HepG2 (cell line): ENCODE data around the gene EIF3B. TPM values are rescaled to one million over a fixed set of nuclear protein-coding genes. Genes with fewer than 3 reads are reported as not detected.
A peak's percentile ranks its signal among the peaks of the same experiment; 100 is the strongest.

Source experiments
- ATAC-seq: fragments of 200-7000 bp; cut with Tn5 transposase; 3 replicates; pipeline ENCODE4 v1.9.1; 2020; ENCODE audit warnings: mild to moderate bottlenecking, moderate library complexity
- BruUV-seq: library from RNA; stranded (reverse); fragments of 400-500 nt; replicated peaks from 2 replicates; lab custom pipeline; 2021; lab: Mats Ljungman, UMichigan
- CTCF ChIA-PET: fragments of 300-600 bp; formaldehyde crosslinking; extraction: SDS; loops from one replicate; lab custom pipeline; 2021; ENCODE audit warnings: low total read pairs, inconsistent platforms, low intra/inter-chr PET ratio; lab: Yijun Ruan, JAX
- POLR2A ChIA-PET: fragments of 350-600 bp; sonication (Branson Sonifier 250); formaldehyde crosslinking; loops from one replicate; lab custom pipeline; 2020; ENCODE audit warnings: antibody characterized with exemption, inconsistent platforms; lab: Yijun Ruan, JAX
- DNase-seq: peaks from one replicate; pipeline ENCODE4 v3.0.0-alpha.2; 2015; ENCODE audit warnings: low spot score
- FAIRE-seq: peaks from 3 replicates; lab custom pipeline; 2011; peaks lifted over from hg19 to GRCh38; lab: Jason Lieb, UNC
- H2AFZ ChIP-seq: one replicate; pipeline ENCODE4 v1.6.1; 2011; ENCODE audit warnings: low read length, inconsistent platforms
- H3K27ac ChIP-seq: fragments of 300-600 bp; 3 replicates; pipeline ENCODE4 v1.8.0; 2011; ENCODE audit warnings: mixed run types, mild to moderate bottlenecking, mixed read lengths, low read length, inconsistent platforms; ENCODE audit not compliant: insufficient read depth; ENCODE audit errors: extremely low read length
- H3K27me3 ChIP-seq, 2 experiments: fragments of 200-600 bp in 1 of 2; 2 replicates in 1 of 2; 3 replicates in 1 of 2; pipeline versions ENCODE4 v1.6.0 to v1.8.0; 2011; ENCODE audit warnings: low read length in 2 of 2, mild to moderate bottlenecking in 2 of 2, moderate library complexity in 2 of 2, inconsistent platforms in 1 of 2; ENCODE audit not compliant: insufficient read depth in 2 of 2, control insufficient read depth in 1 of 2
- H3K36me3 ChIP-seq, 2 experiments: fragments of 200-600 bp in 1 of 2; replicated peaks in 1 of 2; 2 replicates in 1 of 2; 3 replicates in 1 of 2; pipeline versions ENCODE4 v1.5.1 to v1.8.0; 2011; ENCODE audit warnings: low read length in 2 of 2, inconsistent platforms in 1 of 2; ENCODE audit not compliant: insufficient read depth in 2 of 2, control insufficient read depth in 1 of 2
- H3K4me1 ChIP-seq: 2 replicates; pipeline ENCODE4 v1.5.1; 2012; ENCODE audit warnings: low read length, inconsistent platforms; ENCODE audit not compliant: insufficient read depth
- H3K4me2 ChIP-seq: 2 replicates; pipeline ENCODE4 v1.6.0; 2011; ENCODE audit warnings: low read depth, low read length, inconsistent platforms
- H3K4me3 ChIP-seq, 3 experiments: fragments of 200-600 bp in 1 of 3; sonication (generic), shearing (Covaris generic) in 1 of 3; replicated peaks in 1 of 3; 2 replicates each; pipeline ENCODE4 v1.5.1; 2011 to 2016; ENCODE audit warnings: low read length in 3 of 3, inconsistent platforms in 2 of 3, low read depth in 2 of 3, mild to moderate bottlenecking in 2 of 3, control low read depth in 1 of 3, mixed read lengths in 1 of 3; ENCODE audit not compliant: insufficient read depth in 1 of 3
- H3K79me2 ChIP-seq: one replicate; pipeline ENCODE4 v1.6.1; 2011; ENCODE audit warnings: low read length, inconsistent platforms; ENCODE audit not compliant: insufficient read depth
- H3K9ac ChIP-seq: 2 replicates; pipeline ENCODE4 v1.6.0; 2011; ENCODE audit warnings: mild to moderate bottlenecking, low read depth, low read length, inconsistent platforms; ENCODE audit not compliant: insufficient read depth
- H3K9me3 ChIP-seq: 2 replicates; pipeline ENCODE4 v1.5.1; 2012; ENCODE audit warnings: mild to moderate bottlenecking, low read length
- H4K20me1 ChIP-seq: 2 replicates; pipeline ENCODE4 v1.6.0; 2011; ENCODE audit warnings: inconsistent platforms, mild to moderate bottlenecking, low read length, moderate library complexity; ENCODE audit not compliant: insufficient read depth
- AGO2 ChIP-seq: fragments of 200-400 bp; formaldehyde crosslinking; optimal IDR thresholded peaks from 2 replicates; pipeline ENCODE3; 2017; ENCODE audit warnings: mild to moderate bottlenecking, low read depth, low read length, moderate library complexity
- CBX1 ChIP-seq: IDR thresholded peaks from one replicate; pipeline ENCODE4 v1.6.1; 2016; ENCODE audit warnings: antibody characterized with exemption, low read depth
- CBX2 ChIP-seq, 2 experiments: fragments of 200-600 bp in 1 of 2; sonication (generic); formaldehyde crosslinking in 1 of 2; IDR thresholded peaks; 2 replicates each; pipeline versions ENCODE4 v1.7.0 to v1.8.1; 2018 to 2022; ENCODE audit warnings: low read depth in 2 of 2, low read length in 1 of 2, mild to moderate bottlenecking in 1 of 2, missing genetic modification reagents in 1 of 2
- CEBPB ChIP-seq: IDR thresholded peaks from 2 replicates; pipeline ENCODE4 v1.6.1; 2011; ENCODE audit warnings: low read depth, low read length, improper control_type of control experiment, borderline replicate concordance
- ESRRA ChIP-seq: sonication (generic); formaldehyde crosslinking; IDR thresholded peaks from 2 replicates; pipeline ENCODE4 v1.5.1; 2020; ENCODE audit warnings: mild to moderate bottlenecking, low read depth, missing genetic modification reagents
- MATR3 ChIP-seq: sonication (generic); formaldehyde crosslinking; IDR thresholded peaks from 2 replicates; pipeline ENCODE4 v1.4.0; 2020; ENCODE audit warnings: missing genetic modification reagents
- POLR2A ChIP-seq, 2 experiments: IDR thresholded peaks; 2 replicates each; pipeline ENCODE4 v1.6.1; 2011; ENCODE audit warnings: low read depth in 2 of 2, low read length in 2 of 2, mild to moderate bottlenecking in 1 of 2, moderate library complexity in 1 of 2; ENCODE audit not compliant: insufficient read depth in 1 of 2
- RBFOX2 ChIP-seq: fragments of 200-400 bp; formaldehyde crosslinking; IDR thresholded peaks from 2 replicates; pipeline ENCODE4 v1.6.1; 2017; ENCODE audit warnings: low read depth, mild to moderate bottlenecking, low read length
- RBM22 ChIP-seq: fragments of 200-400 bp; formaldehyde crosslinking; optimal IDR thresholded peaks from 2 replicates; pipeline ENCODE3; 2017; ENCODE audit warnings: mild to moderate bottlenecking, low read length, moderate library complexity
- RCOR2 ChIP-seq: IDR thresholded peaks from 2 replicates; pipeline ENCODE4 v1.6.1; 2016; ENCODE audit warnings: missing biosample characterization, missing genetic modification reagents
- ZBTB38 ChIP-seq: sonication (generic); formaldehyde crosslinking; IDR thresholded peaks from 2 replicates; pipeline ENCODE4 v1.5.1; 2020; ENCODE audit warnings: mild to moderate bottlenecking, missing genetic modification reagents
- WGBS: methylation state at CpG from one replicate; pipeline ENCODE4 v1.1.6; 2017; ENCODE audit warnings: low lambda C conversion rate; 5-methylcytosine and 5-hydroxymethylcytosine counted together
- in situ Hi-C: cut with HindIII; loops from 2 replicates; pipeline ENCODE4 v1.10.0; 2017; ENCODE audit warnings: low pct_unique_long_range_greater_than_20kb; ENCODE audit not compliant: extremely low pct_ligation_motif_present
- intact Hi-C: fragments of 100-400 bp; cut with micrococcal nuclease; formaldehyde crosslinking; loops from one replicate; pipeline ENCODE4 v1.10.0; 2022; ENCODE audit not compliant: unreplicated experiment
- polyA plus RNA-seq, 8 experiments: library from polyadenylated mRNA; depleted of rRNA in 3 of 8; stranded (reverse) in 7 of 8; unstranded in 1 of 8; fragments of >200 nt; fragmentation: Illumina TruSeq in 4 of 8; extraction: Trizol in 4 of 8; gene quantifications; 2 replicates each; pipeline versions ENCODE4 v1.2.1 to v1.2.3, GENCODE V29; 2011 to 2016; ENCODE audit warnings: low read depth in 4 of 8, missing spikeins in 1 of 8, mixed read lengths in 1 of 8; ENCODE audit not compliant: insufficient read depth in 1 of 8
- total RNA-seq, 5 experiments: library from RNA; depleted of rRNA; stranded (reverse); fragments of >200 nt; fragmentation: Illumina TruSeq; extraction: Trizol; gene quantifications; 2 replicates each; pipeline ENCODE4 v1.2.3, GENCODE V29; 2016; ENCODE audit warnings: low read depth in 1 of 5
- TF ChIP-seq, protein P1 (sequence below): sonication (generic); formaldehyde crosslinking; IDR thresholded peaks from 2 replicates; pipeline ENCODE4 v1.4.0; 2020; ENCODE audit warnings: missing genetic modification reagents
- TF ChIP-seq, protein P2 (sequence below): sonication (generic); formaldehyde crosslinking; IDR thresholded peaks from 2 replicates; pipeline ENCODE4 v1.9.0; 2022; ENCODE audit warnings: missing genetic modification reagents, mild to moderate bottlenecking, borderline replicate concordance

Gene EIF3B
- total and polyA plus RNA-seq, 2 of the 13 experiments (the other 11 are each of a cell fraction or from before 2014, with no cell fraction given) = 92.2 to 241 TPM

GRCh38 chr7:2379821-2380450, 25.3 kb downstream of the EIF3B start:
- DNase-seq = no peak
- H3K79me2 ChIP-seq = peaks cover 4% of the 10 kb centered on the region
- ChIA-PET CTCF (no interaction called here), POLR2A (no interaction called here)
- H3K9me3 ChIP-seq = no peaks in the 10 kb centered on the region
- H3K4me2 ChIP-seq = no peak overlapping the region
- peaks cover 36 to 71% of the 10 kb centered on the region in 2 experiments for H3K36me3 ChIP-seq
- BruUV-seq = no TSS peak
- in situ Hi-C loops = loop anchor here (10.0 kb wide), 1 partner anchor 55 kb away; no protein-coding TSS in a partner anchor
- H2AFZ ChIP-seq = no peak overlapping the region
- H3K27me3 ChIP-seq = no peaks in the 10 kb centered on the region
- intact Hi-C loops = no loop called here
- ATAC-seq = peak; percentile 3; the same call in 2 of the 3 replicates
- H3K27ac ChIP-seq = no peak overlapping the region
- H3K4me1 ChIP-seq = no peaks in the 10 kb centered on the region
- no peak overlapping the region for H3K4me3 ChIP-seq
- peak; percentile 86 for TF ChIP-seq AGO2
- no peak for TF ChIP-seq RCOR2 (CRISPR knock-in tag)
- TF ChIP-seq RBM22 = peak; percentile 67
- TF ChIP-seq CBX2 (IDR thresholded peaks at IDR 0.05; ENCODE audit: low read depth, low read length) = no peak
- TF ChIP-seq CBX2 (CRISPR knock-in tag; IDR thresholded peaks at IDR 0.05; ENCODE audit: low read depth) = no peak
- TF ChIP-seq, protein P1, sequence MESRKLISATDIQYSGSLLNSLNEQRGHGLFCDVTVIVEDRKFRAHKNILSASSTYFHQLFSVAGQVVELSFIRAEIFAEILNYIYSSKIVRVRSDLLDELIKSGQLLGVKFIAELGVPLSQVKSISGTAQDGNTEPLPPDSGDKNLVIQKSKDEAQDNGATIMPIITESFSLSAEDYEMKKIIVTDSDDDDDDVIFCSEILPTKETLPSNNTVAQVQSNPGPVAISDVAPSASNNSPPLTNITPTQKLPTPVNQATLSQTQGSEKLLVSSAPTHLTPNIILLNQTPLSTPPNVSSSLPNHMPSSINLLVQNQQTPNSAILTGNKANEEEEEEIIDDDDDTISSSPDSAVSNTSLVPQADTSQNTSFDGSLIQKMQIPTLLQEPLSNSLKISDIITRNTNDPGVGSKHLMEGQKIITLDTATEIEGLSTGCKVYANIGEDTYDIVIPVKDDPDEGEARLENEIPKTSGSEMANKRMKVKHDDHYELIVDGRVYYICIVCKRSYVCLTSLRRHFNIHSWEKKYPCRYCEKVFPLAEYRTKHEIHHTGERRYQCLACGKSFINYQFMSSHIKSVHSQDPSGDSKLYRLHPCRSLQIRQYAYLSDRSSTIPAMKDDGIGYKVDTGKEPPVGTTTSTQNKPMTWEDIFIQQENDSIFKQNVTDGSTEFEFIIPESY (CRISPR knock-in tag) = peak; percentile 88
- no peak for TF ChIP-seq MATR3 (CRISPR knock-in tag)
- peak; percentile 50; the same call in 1 of the 2 replicates for TF ChIP-seq ZBTB38
- no peak for TF ChIP-seq ESRRA
- no peak for TF ChIP-seq CBX1
- TF ChIP-seq, protein P2, sequence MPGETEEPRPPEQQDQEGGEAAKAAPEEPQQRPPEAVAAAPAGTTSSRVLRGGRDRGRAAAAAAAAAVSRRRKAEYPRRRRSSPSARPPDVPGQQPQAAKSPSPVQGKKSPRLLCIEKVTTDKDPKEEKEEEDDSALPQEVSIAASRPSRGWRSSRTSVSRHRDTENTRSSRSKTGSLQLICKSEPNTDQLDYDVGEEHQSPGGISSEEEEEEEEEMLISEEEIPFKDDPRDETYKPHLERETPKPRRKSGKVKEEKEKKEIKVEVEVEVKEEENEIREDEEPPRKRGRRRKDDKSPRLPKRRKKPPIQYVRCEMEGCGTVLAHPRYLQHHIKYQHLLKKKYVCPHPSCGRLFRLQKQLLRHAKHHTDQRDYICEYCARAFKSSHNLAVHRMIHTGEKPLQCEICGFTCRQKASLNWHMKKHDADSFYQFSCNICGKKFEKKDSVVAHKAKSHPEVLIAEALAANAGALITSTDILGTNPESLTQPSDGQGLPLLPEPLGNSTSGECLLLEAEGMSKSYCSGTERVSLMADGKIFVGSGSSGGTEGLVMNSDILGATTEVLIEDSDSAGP (CRISPR knock-in tag) = 0 out of 2 replicates have a peak, but pooled peaks have one; percentile 17
- peak; percentile 77; the same call in 1 of the 2 replicates for TF ChIP-seq CEBPB
- 0 out of 4 replicates have a peak, but pooled peaks of 1 of the 2 experiments have one; percentile 19 for TF ChIP-seq POLR2A (IDR thresholded peaks at IDR 0.05; ENCODE audit: insufficient read depth in 1 of 2, low read depth in 2 of 2, low read length in 2 of 2)
- TF ChIP-seq RBFOX2 = peak; percentile 59
- WGBS = 98% methylated on average over 21 of the region's 34 CpGs
- 0 out of 2 replicates have a peak, but pooled peaks cover 3% of the 10 kb centered on the region for H4K20me1 ChIP-seq
- no peak overlapping the region for H3K9ac ChIP-seq
- FAIRE-seq = no peak
